Peyer's patch (tissue), 4 donors: ENCODE results near the gene PALB2.

Experiments used
- CTCF ChIP-seq, 6 experiments: fragments of 450-650 bp in 4 of 6; fragments of 200-600 bp in 2 of 6; sonication (generic) in 1 of 6; IDR thresholded peaks; one replicate each; pipeline ENCODE4 v1.5.1; 2017 to 2019; ENCODE audit warnings: antibody characterized with exemption in 6 of 6, mild to moderate bottlenecking in 3 of 6, moderate library complexity in 1 of 6
- POLR2A ChIP-seq, 2 donors: fragments of 450-650 bp; IDR thresholded peaks; one replicate each; pipeline ENCODE4 v1.5.1; 2017; ENCODE audit warnings: antibody characterized with exemption in 2 of 2, mild to moderate bottlenecking in 2 of 2, moderate library complexity in 2 of 2

- TF ChIP-seq POLR2A (IDR thresholded peaks at IDR 0.05), result no peak
- no peak for TF ChIP-seq CTCF (IDR thresholded peaks at IDR 0.05)
These were observed 6.6 kb downstream of the PALB2 start for GRCh38 chr16:23634461-23635036.
